ENCODE measurements around the gene SPTBN2.

The SPTBN2 gene

DNA sequence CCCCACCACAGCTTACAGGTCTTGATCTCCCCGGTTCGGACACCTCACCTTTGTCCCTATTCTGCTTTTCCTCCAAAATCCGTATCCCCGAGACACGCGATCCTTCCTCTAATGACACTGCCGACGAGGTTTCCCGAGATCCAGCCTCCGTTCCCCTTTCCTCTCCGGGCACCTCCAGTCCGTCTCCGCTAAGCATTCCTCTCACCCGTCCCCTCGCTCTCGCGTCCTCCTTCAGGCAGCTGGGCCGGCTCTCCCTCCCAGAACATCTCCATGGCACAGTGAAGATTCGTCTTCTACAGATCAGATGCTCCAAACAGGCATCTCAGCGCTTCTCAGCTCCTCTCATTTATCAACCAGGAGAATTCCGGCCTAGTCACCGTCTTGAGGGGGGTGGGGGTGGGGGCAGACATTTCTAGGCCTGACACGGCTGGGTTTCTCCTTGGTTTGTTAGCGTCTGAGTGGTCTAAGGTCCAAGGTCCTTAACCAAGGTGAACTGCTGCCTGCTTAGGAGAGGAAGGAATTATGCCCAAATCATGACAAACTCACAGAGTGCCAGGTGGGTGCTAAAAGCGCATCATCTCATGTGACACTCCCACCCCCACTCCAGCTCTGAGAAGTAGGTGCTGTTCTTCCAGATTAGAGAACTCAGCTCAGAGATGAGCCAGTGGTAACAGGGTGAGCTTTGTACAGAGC, at the start of gene SPTBN2:
SPTBN2 (minus strand) TSS at position 524 of the 693 bp plus-strand sequence. CDS start 7,976 bp downstream, outside the sequence.
- H3K4me3 ChIP-seq (ENCODE audit: low read length): peak within 1 kb of the TSS; percentile 29; the same call in 1 of the 2 replicates
- no peak for TF ChIP-seq ZNF274 (IDR thresholded peaks at IDR 0.05; ENCODE audit: low read depth, low read length)

DNA sequence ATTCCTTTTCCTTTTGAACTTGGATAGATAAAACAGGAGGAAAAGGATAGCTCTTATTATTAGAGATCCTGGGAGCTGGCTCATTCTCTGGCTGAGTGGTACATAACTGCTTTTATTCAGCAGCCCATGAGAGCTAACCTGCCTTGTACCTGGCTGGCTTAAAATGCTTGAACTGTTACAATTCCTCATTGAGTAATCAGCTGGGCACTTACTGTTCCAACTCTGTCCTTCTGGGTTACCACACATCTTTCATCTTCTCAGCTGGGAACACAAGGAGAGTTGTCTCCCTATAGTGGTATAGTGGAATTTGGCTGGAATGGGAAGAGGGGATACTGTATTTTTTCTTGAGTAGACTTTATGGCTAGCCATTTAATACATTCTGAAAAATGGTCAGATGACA, 39.8 kb upstream of the SPTBN2 start:
- no peak overlapping the region for H3K4me3 ChIP-seq (ENCODE audit: low read length)
- no peak for TF ChIP-seq ZNF274 (IDR thresholded peaks at IDR 0.05; ENCODE audit: low read depth, low read length)

DNA sequence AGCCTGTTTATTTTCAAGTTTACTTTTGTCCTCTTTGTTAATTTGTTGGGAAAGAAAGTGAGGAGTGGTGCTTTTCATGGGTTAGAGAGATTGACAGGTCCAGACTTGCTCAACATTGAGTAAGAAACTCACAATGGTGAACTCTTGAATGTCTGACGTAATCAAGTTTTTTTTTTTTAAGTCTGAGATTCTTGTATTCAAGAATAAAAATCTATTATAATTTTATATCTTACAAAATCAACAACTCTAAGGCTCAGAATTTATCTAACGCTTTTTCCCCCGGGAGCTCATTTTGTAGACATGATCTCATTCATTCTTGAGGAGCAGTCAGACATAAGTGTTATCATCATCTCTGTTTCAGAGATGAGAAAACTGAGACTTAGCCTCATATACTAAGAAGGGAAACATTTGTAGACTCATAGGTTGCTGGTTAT, 39.1 kb upstream of the SPTBN2 start:
- no peak overlapping the region for H3K4me3 ChIP-seq (ENCODE audit: low read length)
- TF ChIP-seq ZNF274 (IDR thresholded peaks at IDR 0.05; ENCODE audit: low read depth, low read length): no peak

DNA sequence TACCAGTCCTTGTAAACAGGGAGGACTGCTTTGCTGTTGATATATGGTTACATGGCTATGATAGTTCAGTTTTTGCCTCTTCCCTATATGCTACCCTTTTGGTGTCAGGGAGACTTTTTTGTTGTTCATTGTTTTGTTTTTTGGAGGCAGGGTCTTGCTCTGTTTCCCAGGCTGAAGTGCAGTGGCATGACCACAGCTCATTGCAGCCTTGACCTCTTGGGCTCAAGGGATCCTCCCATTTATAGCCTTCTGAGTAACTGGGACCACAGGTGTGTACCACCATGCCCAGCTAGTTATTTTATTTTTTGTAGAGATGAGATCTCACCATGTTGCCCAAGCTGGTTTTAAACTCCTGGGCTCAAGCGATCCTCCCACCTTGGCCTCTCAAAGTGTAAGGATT, 38.6 kb upstream of the SPTBN2 start:
- H3K4me3 ChIP-seq (ENCODE audit: low read length): no peak overlapping the region
- TF ChIP-seq ZNF274 (IDR thresholded peaks at IDR 0.05; ENCODE audit: low read depth, low read length): no peak

DNA sequence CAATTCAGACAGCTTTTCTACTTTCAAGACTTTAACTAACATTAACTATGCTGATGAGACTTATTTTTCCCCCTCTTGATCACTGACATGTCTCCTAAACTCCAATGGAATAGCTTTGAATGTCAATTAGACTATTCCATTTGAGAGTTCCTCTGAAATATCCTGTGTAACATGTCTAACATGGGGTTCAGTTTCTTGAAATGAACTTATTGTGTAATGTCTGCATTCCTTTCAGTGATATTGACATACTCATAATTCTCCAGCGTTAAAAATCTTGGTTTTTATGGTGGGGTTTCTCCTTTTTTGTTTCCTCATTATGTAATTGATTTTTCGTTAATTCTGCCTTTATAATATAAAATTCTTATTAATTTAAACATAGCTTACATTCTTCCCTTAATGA, 37.7 kb upstream of the SPTBN2 start:
- H3K4me3 ChIP-seq (ENCODE audit: low read length): no peak overlapping the region
- TF ChIP-seq ZNF274 (IDR thresholded peaks at IDR 0.05; ENCODE audit: low read depth, low read length): no peak

DNA sequence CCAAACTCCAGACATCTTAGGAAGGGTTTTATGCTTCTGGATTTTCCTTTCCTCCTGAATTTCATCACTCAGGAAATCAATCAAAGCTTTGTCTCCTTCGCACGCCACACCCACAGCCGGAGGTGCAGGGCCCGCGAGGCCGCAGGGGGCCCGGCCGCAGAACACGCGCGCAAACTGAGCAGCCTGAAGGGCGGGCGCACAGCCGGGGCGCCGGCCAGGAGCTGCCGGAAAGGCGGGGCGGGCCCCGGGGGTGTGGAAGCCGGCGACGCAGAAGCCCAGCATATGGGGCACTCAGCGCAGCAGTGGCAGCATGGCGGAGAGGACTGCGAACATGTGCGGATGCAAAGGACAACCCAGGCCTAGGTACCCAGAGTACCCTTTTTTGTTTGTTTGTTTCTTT, 33.1 kb upstream of the SPTBN2 start:
- H3K4me3 ChIP-seq (ENCODE audit: low read length): no peak overlapping the region

DNA sequence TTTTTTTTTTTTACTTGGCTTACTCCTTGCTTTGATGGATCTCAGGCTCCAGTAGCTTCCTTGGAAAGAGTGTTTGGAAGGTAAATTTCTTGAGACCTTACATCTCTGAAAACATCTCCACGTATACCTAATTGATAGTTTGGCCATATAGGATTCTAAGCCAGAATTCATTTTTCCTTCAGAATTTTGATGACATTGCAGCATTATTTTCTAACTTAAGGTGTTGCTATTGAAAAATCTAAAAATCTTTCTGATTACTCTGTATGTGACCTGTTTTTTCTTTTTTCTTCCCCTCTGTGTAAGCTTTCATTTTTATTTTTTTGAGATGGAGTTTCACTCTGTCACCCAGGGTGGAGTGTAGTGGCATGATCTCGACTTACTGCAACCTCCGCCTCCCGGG, 23.1 kb upstream of the SPTBN2 start:
- no peak for TF ChIP-seq ZNF274 (IDR thresholded peaks at IDR 0.05; ENCODE audit: low read depth, low read length)
- H3K4me3 ChIP-seq (ENCODE audit: low read length): no peak overlapping the region

More for the DNA sequence above, 33.1 kb upstream of the SPTBN2 start:
- TF ChIP-seq ZNF274 (IDR thresholded peaks at IDR 0.05; ENCODE audit: low read depth, low read length): no peak

DNA sequence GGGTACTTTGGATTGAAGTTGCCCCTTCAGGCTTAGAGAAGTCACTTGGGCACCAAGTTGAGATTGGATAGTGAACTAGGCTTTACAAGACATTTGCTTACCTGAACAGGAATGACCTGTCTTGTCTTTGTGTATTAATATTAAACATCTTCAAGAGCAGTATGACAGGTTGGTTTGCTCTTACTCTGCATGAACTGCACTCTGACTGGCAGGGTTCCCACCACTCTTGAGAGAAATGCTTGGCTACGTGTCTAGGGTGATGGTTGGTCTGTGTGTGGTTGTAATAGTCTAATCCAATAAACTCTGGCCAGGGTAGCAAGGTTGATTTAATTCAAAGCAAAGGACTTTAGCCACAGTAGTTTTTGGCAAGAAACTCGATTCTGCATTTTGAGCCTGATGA, 20.1 kb upstream of the SPTBN2 start:
- TF ChIP-seq ZNF274 (IDR thresholded peaks at IDR 0.05; ENCODE audit: low read depth, low read length): no peak
- H3K4me3 ChIP-seq (ENCODE audit: low read length): no peak overlapping the region

DNA sequence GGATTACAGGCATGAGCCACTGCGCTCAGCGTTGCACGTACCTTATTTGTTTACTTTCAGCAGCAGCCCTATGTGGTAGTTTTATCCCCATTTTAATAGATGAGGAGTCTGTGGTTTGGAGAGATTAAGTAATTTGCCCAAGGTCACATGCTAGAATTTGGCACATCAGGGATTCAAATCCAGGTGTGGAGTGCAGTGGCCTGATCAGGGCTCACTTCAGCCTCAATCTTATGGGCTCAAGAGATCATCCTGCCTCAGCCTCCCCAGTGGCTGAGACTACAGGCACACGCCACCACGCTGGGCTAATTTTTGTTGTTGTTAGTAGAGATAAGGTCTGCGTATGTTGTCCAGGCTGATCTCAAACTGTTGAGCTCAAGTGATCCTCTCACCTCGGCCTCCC, 18.5 kb upstream of the SPTBN2 start:
- no peak overlapping the region for H3K4me3 ChIP-seq (ENCODE audit: low read length)
- TF ChIP-seq ZNF274 (IDR thresholded peaks at IDR 0.05; ENCODE audit: low read depth, low read length): no peak

DNA sequence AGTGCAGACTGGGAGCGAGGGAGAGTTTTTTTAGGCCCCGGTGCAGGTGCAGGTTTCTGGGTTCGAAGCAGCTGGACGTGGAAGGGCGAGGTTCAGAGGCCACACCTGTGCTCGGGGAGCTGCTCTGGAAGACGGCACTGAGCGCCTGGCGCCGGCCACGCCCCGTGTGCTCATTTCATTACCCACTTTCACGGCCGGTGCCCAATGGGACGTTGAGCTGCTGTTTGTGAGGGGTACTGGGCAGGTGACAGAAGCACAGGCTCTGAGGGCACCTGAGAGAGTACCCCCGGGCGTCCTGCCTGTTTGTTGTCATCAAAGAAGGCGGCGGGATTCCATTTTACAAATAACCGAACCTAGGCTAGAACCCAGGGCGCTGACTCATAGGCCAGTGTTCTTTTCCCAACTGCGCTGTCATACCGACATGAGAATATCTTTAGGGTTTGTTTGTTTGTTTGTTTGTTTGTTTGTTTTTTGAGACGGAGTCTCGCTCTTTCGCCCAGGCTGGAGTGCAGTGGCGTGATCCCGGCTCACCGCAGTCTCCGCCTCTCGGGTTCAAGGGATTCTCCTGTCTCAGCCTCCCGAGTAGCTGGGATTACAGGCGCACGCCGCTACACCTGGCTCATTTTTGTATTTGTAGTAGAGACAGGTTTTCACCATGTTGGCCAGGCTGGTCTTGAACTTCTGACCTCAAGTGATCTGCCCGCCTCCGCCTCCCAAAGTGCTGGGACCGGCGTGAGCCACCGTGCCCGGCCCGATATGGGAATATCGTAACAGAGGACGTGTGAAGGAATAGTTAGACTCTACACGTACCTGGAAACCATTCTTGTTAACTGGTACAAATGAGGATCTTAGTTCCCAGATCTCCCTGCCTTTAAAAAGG, 16.6 kb upstream of the SPTBN2 start:
- no peak for TF ChIP-seq ZNF274 (IDR thresholded peaks at IDR 0.05; ENCODE audit: low read depth, low read length)
- H3K4me3 ChIP-seq (ENCODE audit: low read length): peak overlapping the region; percentile 84; the same call in 1 of the 2 replicates

DNA sequence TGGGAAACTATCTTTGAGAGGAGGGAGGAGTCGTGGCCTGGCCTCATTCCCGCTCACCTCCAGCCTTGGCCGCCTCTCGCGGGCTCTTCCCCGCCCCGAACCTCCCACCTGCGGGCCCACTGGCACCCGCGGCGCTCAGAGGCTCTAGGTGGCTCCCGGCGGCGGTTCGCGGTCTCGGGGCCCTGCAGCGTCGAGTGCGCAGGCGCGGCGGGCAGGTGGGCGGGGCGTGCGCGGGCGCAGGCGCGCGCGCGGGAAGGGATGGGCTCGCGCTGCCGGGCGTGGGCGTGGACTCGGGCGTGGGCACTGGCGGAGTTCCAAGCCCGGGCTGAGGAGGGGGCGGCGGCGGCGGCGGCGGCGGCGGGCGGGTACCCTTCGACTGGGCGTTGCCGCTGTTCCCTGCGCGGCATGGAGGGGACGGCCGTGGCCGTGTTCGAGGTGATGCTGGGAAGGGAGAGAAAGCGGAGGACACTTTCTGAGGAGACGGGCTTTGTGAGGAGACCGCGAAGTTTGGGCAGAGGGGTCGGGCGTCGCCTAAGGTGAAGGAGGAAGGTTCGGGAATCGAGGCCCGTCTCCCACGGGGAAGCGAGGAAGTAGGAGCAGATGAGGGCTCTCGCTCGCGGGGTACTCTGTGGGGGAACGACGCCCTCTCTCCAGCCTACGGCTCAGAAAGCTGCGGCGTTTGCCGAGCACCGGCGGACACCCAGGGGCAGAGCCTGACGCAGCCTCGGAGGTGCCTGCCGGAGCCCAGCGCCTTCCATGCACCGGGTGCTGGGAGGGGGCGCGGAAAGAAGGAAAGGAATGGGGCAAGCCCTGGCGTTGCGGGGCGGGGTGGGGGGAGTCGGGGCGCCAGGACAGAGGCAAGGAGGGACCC, 15.7 kb upstream of the SPTBN2 start:
- TF ChIP-seq ZNF274 (IDR thresholded peaks at IDR 0.05; ENCODE audit: low read depth, low read length): no peak
- H3K4me3 ChIP-seq (ENCODE audit: low read length): peak overlapping the region; percentile 88

DNA sequence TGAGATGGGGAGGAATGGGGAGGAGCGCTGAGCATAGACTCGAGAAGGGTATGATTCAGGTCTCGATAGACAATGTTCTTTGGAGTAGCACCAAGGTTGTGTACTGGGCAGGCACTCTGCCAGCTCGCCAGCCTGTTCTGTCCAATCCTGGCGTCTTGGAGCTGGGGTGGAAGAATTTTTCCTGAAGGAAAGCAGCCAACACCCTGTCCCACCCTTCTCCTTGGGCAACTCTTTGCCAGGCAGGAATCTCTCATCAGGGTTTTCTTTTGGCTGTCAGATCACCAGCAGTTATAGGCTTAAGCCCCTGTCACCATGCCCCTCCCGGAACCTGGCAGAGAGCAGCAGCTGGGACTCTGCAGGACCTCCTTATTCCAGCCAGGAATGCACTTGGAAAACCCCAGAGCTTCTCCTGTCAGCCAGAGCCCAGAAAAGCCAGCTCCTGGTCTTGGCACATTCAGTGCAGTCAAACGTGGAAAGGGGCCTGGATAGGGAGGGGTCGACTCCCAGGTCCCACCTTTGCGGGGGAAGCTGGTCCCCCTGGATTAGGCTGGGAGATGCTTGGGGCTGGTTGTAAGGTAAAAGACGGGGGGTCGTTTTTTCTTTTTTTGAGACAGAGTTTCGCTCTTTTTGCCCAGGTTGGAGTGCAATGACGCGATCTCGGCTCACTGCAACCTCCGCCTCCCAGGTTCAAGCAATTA, 14.4 kb upstream of the SPTBN2 start:
- no peak for TF ChIP-seq ZNF274 (IDR thresholded peaks at IDR 0.05; ENCODE audit: low read depth, low read length)

DNA sequence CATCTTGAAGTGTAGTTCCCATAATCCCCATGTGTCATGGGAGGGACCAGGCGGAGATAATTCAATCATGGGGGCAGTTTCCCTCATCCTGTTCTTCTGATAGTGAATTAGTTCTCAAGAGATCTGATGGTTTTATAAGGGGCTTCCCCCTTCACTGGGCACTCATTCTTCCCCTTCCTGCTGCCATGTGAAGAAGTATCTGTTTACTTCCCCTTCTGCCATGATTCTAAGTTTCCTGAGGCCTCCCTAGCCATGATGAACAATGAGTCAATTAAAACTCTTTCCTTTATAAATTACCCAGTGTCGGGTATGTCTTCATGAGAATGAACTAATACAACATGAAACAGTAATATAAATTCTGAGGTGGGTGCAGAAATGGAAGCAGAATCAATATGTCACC, 12.1 kb upstream of the SPTBN2 start:
- H3K4me3 ChIP-seq (ENCODE audit: low read length): no peak overlapping the region
- no peak for TF ChIP-seq ZNF274 (IDR thresholded peaks at IDR 0.05; ENCODE audit: low read depth, low read length)

More for the DNA sequence above, 14.4 kb upstream of the SPTBN2 start:
- H3K4me3 ChIP-seq (ENCODE audit: low read length): no peak overlapping the region; the same call in 1 of the 2 replicates
